H9 (cell line): ENCODE results near the gene CHAF1A. TPM values are rescaled to one million over a fixed set of nuclear protein-coding genes. Genes with fewer than 3 reads are reported as not detected.

Experiments used
- DNase-seq: peaks from one replicate; pipeline ENCODE4 v3.0.0-alpha.2; 2017
- H2AFZ ChIP-seq: one replicate; pipeline ENCODE4 v1.6.1; 2013; ENCODE audit warnings: mild to moderate bottlenecking, low read length, control low read depth, moderate library complexity
- H2AK5ac ChIP-seq: 2 replicates; pipeline ENCODE4 v1.6.1; 2013; ENCODE audit warnings: low read length, control low read depth, mixed read lengths; ENCODE audit not compliant: insufficient read length
- H2BK120ac ChIP-seq: one replicate; pipeline ENCODE4 v1.6.1; 2013; ENCODE audit warnings: low read depth, mild to moderate bottlenecking, low read length, control low read depth, inconsistent platforms; ENCODE audit not compliant: poor library complexity, severe bottlenecking
- H2BK12ac ChIP-seq: 2 replicates; pipeline ENCODE4 v1.6.1; 2013; ENCODE audit warnings: low read length, control low read depth, mixed read lengths, low read depth; ENCODE audit not compliant: insufficient read length
- H2BK15ac ChIP-seq: 2 replicates; pipeline ENCODE4 v1.6.1; 2013; ENCODE audit warnings: low read depth, low read length, control low read depth
- H2BK20ac ChIP-seq: one replicate; pipeline ENCODE4 v1.6.1; 2013; ENCODE audit warnings: low read depth, mild to moderate bottlenecking, low read length, control low read depth, inconsistent platforms; ENCODE audit not compliant: poor library complexity, severe bottlenecking
- H2BK5ac ChIP-seq: 2 replicates; pipeline ENCODE4 v1.6.1; 2013; ENCODE audit warnings: low read length, control low read depth, mixed read lengths; ENCODE audit not compliant: insufficient read length
- H3K14ac ChIP-seq: 2 replicates; pipeline ENCODE4 v1.6.1; 2013; ENCODE audit warnings: low read length, control low read depth; ENCODE audit not compliant: insufficient read depth
- H3K18ac ChIP-seq: 2 replicates; pipeline ENCODE4 v1.6.1; 2013; ENCODE audit warnings: low read depth, mild to moderate bottlenecking, mixed read lengths, low read length, control low read depth; ENCODE audit not compliant: insufficient read length
- H3K23ac ChIP-seq: 2 replicates; pipeline ENCODE4 v1.6.1; 2013; ENCODE audit warnings: low read length, control low read depth, mixed read lengths, low read depth; ENCODE audit not compliant: insufficient read length
- H3K23me2 ChIP-seq: 2 replicates; pipeline ENCODE4 v1.6.1; 2013; ENCODE audit warnings: low read depth, mild to moderate bottlenecking, mixed read lengths, low read length, control low read depth; ENCODE audit not compliant: insufficient read length, poor library complexity, severe bottlenecking
- H3K27ac ChIP-seq: 2 replicates; pipeline ENCODE4 v1.5.1; 2013; ENCODE audit warnings: low read length, control low read depth, mixed read lengths, low read depth; ENCODE audit not compliant: insufficient read length
- H3K27me3 ChIP-seq: 2 replicates; pipeline ENCODE4 v1.6.1; 2013; ENCODE audit warnings: low read length, control low read depth, inconsistent platforms; ENCODE audit not compliant: insufficient read depth
- H3K4ac ChIP-seq: 2 replicates; pipeline ENCODE4 v1.6.1; 2013; ENCODE audit warnings: low read depth, mild to moderate bottlenecking, control low read depth, inconsistent platforms, low read length, moderate library complexity
- H3K4me1 ChIP-seq: 2 replicates; pipeline ENCODE4 v1.6.1; 2013; ENCODE audit warnings: low read length, control low read depth, inconsistent platforms; ENCODE audit not compliant: insufficient read depth
- H3K4me2 ChIP-seq: 2 replicates; pipeline ENCODE4 v1.6.1; 2013; ENCODE audit warnings: low read length, control low read depth, mixed read lengths; ENCODE audit not compliant: insufficient read length, insufficient read depth
- H3K56ac ChIP-seq: 2 replicates; pipeline ENCODE4 v1.6.1; 2013; ENCODE audit warnings: low read depth, mild to moderate bottlenecking, mixed read lengths, low read length, control low read depth; ENCODE audit not compliant: insufficient read length
- H3K79me1 ChIP-seq: 2 replicates; pipeline ENCODE4 v1.6.1; 2013; ENCODE audit warnings: low read depth, mild to moderate bottlenecking, moderate library complexity, low read length, control low read depth, inconsistent platforms; ENCODE audit not compliant: insufficient read depth, poor library complexity, severe bottlenecking
- H3K79me2 ChIP-seq: 2 replicates; pipeline ENCODE4 v1.6.1; 2013; ENCODE audit warnings: low read length, control low read depth, inconsistent platforms; ENCODE audit not compliant: insufficient read depth
- H3K9ac ChIP-seq: 2 replicates; pipeline ENCODE4 v1.6.1; 2013; ENCODE audit warnings: low read length, control low read depth, mixed read lengths; ENCODE audit not compliant: insufficient read length; ENCODE audit errors: extremely low read depth
- H3K9me3 ChIP-seq: one replicate; pipeline ENCODE4 v1.6.1; 2013; ENCODE audit warnings: low read depth, low read length, inconsistent platforms; ENCODE audit not compliant: control insufficient read depth
- H3T11ph ChIP-seq: one replicate; pipeline ENCODE4 v1.6.1; 2013; ENCODE audit warnings: mild to moderate bottlenecking, low read length, control low read depth, inconsistent platforms
- H4K20me1 ChIP-seq: one replicate; pipeline ENCODE4 v1.6.1; 2013; ENCODE audit not compliant: control insufficient read depth, insufficient read length, insufficient read depth
- H4K5ac ChIP-seq: 2 replicates; pipeline ENCODE4 v1.6.1; 2013; ENCODE audit warnings: low read depth, mild to moderate bottlenecking, mixed read lengths, low read length, control low read depth; ENCODE audit not compliant: insufficient read length
- H4K8ac ChIP-seq: replicated peaks from 2 replicates; pipeline ENCODE4 v1.6.1; 2013; ENCODE audit warnings: low read length, control low read depth, mixed read lengths, low read depth; ENCODE audit not compliant: insufficient read length
- H4K91ac ChIP-seq: 2 replicates; pipeline ENCODE4 v1.6.1; 2013; ENCODE audit warnings: low read depth, mild to moderate bottlenecking, moderate library complexity, mixed read lengths, low read length, control low read depth; ENCODE audit not compliant: insufficient read length
- H3K27ac Mint-ChIP-seq, 3 experiments: 2 replicates in 2 of 3; 3 replicates in 1 of 3; pipeline ENCODE4 v1.8.0; 2020 to 2021; ENCODE audit warnings: mixed read lengths in 3 of 3, mild to moderate bottlenecking in 1 of 3, moderate library complexity in 1 of 3
- H3K27me3 Mint-ChIP-seq: 2 replicates; pipeline ENCODE4 v1.8.0; 2021; ENCODE audit warnings: low read depth, mild to moderate bottlenecking, moderate library complexity, mixed read lengths
- H3K36me3 Mint-ChIP-seq, 3 experiments: 2 replicates in 2 of 3; 3 replicates in 1 of 3; pipeline ENCODE4 v1.8.0; 2020 to 2021; ENCODE audit warnings: low read depth in 3 of 3, mixed read lengths in 3 of 3; ENCODE audit not compliant: insufficient read depth in 1 of 3
- H3K4me1 Mint-ChIP-seq, 2 experiments: 2 replicates each; pipeline ENCODE4 v1.8.0; 2020; ENCODE audit warnings: mixed read lengths in 2 of 2
- H3K4me3 Mint-ChIP-seq, 2 experiments: 2 replicates in 1 of 2; 3 replicates in 1 of 2; pipeline ENCODE4 v1.8.0; 2020 to 2021; ENCODE audit warnings: mild to moderate bottlenecking in 2 of 2, mixed read lengths in 2 of 2, moderate library complexity in 1 of 2
- H3K9me3 Mint-ChIP-seq, 2 experiments: 2 replicates in 1 of 2; 3 replicates in 1 of 2; pipeline ENCODE4 v1.8.0; 2020; ENCODE audit warnings: mild to moderate bottlenecking in 2 of 2, mixed read lengths in 2 of 2, moderate library complexity in 1 of 2
- CTCF ChIP-seq: fragments of 200-600 bp; sonication (generic); conservative IDR thresholded peaks from 3 replicates; pipeline ENCODE4 v1.8.0; 2021; ENCODE audit warnings: antibody characterized with exemption, mild to moderate bottlenecking
- WGBS: extraction: QIAGEN DNeasy Blood & Tissue Kit; methylation state at CpG from one replicate; pipeline ENCODE4 v1.1.7; 2013; ENCODE audit warnings: missing lambda C conversion rate, low lambda C conversion rate, mixed read lengths; ENCODE audit not compliant: insufficient read length; ENCODE audit errors: extremely low coverage; 5-methylcytosine and 5-hydroxymethylcytosine counted together
- total RNA-seq: library from RNA; stranded (reverse); gene quantifications from 2 replicates; pipeline ENCODE4 v1.2.1, GENCODE V29; 2021

The CHAF1A gene
- total RNA-seq, 1 experiment from 2014 or later: 143 TPM

DNA sequence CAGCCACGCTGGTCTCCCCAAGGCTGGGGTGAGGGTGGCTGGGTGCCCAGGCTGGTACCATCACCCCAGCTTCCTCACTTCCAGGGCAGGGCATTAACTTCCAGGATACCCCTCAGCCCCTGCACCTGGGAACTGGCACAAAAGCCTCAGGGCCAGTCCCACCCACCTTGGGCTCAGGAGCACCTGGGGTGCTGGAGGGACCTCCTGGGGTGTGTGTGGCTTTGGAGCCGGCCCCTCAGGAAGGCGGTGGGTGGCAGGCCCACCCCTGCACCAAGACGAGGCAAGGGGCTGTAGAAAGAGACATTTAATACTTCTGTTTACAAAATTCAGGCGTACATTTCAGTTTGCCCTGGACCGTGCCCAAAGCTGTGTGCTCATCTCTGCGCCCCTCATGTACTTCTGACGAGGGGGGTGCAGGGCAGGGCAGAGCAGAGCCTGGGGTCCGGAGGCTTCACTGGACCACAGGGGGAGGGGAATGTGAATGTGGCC is 42.3 kb upstream of the CHAF1A start:
- no peak overlapping the region for H2BK12ac ChIP-seq
- H2AK5ac ChIP-seq: no peak overlapping the region
- no peak overlapping the region for H3K14ac ChIP-seq
- no peaks in the 10 kb centered on the region; a peak in 1 of 5 replicates for H3K9me3 Mint-ChIP-seq
- H2BK20ac ChIP-seq: no peak overlapping the region
- H3K23ac ChIP-seq: no peak overlapping the region
- no peak overlapping the region; a peak in 1 of 5 replicates for H3K4me3 Mint-ChIP-seq
- no peak overlapping the region for H3K27ac ChIP-seq
- H4K91ac ChIP-seq: no peak overlapping the region
- no peak overlapping the region for H4K8ac ChIP-seq
- no peaks in the 10 kb centered on the region for H3K79me2 ChIP-seq
- peaks cover 4% of the 10 kb centered on the region for H3K27me3 Mint-ChIP-seq
- H3K27me3 ChIP-seq: no peaks in the 10 kb centered on the region
- H3K4ac ChIP-seq: no peak overlapping the region
- H3K4me2 ChIP-seq: no peak overlapping the region
- H3K56ac ChIP-seq: no peak overlapping the region
- H2BK120ac ChIP-seq: no peak overlapping the region
- H3K4me1 Mint-ChIP-seq: peaks cover 7 to 9% of the 10 kb centered on the region in 2 experiments; a peak in 3 of 4 replicates
- no peak for TF ChIP-seq CTCF
- H4K20me1 ChIP-seq: no peaks in the 10 kb centered on the region
- H3K79me1 ChIP-seq: no peaks in the 10 kb centered on the region
- no peak overlapping the region for H3T11ph ChIP-seq
- no peak overlapping the region for H2BK5ac ChIP-seq
- H3K9ac ChIP-seq: no peak overlapping the region
- H3K27ac Mint-ChIP-seq: peak overlapping the region in 1 of 3 experiments; percentile 85; a peak in 2 of 7 replicates
- H2BK15ac ChIP-seq: no peak overlapping the region
- DNase-seq: no peak
- H3K9me3 ChIP-seq: no peaks in the 10 kb centered on the region
- H3K4me1 ChIP-seq: no peaks in the 10 kb centered on the region; the same call in 1 of the 2 replicates
- H3K18ac ChIP-seq: no peak overlapping the region
- peaks cover 1 to 36% (median 14%) of the 10 kb centered on the region in 3 experiments; a peak in 5 of 7 replicates for H3K36me3 Mint-ChIP-seq
- H2AFZ ChIP-seq: no peak overlapping the region
- H3K23me2 ChIP-seq: no peaks in the 10 kb centered on the region
- no peak overlapping the region for H4K5ac ChIP-seq
- WGBS: no CpG with 5 or more reads among the region's 9 CpGs
